Thymus (tissue), 11 donors: ENCODE data around the gene PVALEF. TPM values are rescaled to one million over a fixed set of nuclear protein-coding genes. Genes with fewer than 3 reads are reported as not detected.

Source experiments
- DNase-seq, 9 donors: peaks; one replicate each; pipeline ENCODE4 v3.0.0-alpha.2; 2013; ENCODE audit warnings: low spot score in 9 of 9, low read depth in 6 of 9, missing footprints in 1 of 9
- H3K27ac ChIP-seq, 2 donors: one replicate each; pipeline ENCODE4 v1.5.1; 2013; ENCODE audit warnings: control low read depth in 1 of 2, low read depth in 1 of 2, low read length in 1 of 2, mild to moderate bottlenecking in 1 of 2, moderate library complexity in 1 of 2
- H3K27me3 ChIP-seq, 2 donors: one replicate each; pipeline ENCODE4 v1.5.1; 2013; ENCODE audit warnings: low read length in 1 of 2; ENCODE audit not compliant: control insufficient read depth in 2 of 2, insufficient read depth in 1 of 2
- H3K36me3 ChIP-seq, 2 donors: one replicate each; pipeline ENCODE4 v1.5.1; 2013; ENCODE audit warnings: low read length in 1 of 2, mild to moderate bottlenecking in 1 of 2, moderate library complexity in 1 of 2; ENCODE audit not compliant: control insufficient read depth in 2 of 2, insufficient read depth in 2 of 2
- H3K4me1 ChIP-seq, 2 donors: one replicate each; pipeline ENCODE4 v1.5.1; 2013; ENCODE audit warnings: low read length in 2 of 2; ENCODE audit not compliant: control insufficient read depth in 2 of 2, insufficient read depth in 2 of 2
- H3K4me3 ChIP-seq, 2 donors: one replicate each; pipeline ENCODE4 v1.5.1; 2013; ENCODE audit warnings: low read length in 2 of 2, control low read depth in 1 of 2, mild to moderate bottlenecking in 1 of 2
- H3K9me3 ChIP-seq, 2 donors: one replicate each; pipeline ENCODE4 v1.5.1; 2013; ENCODE audit warnings: low read length in 1 of 2, mild to moderate bottlenecking in 1 of 2; ENCODE audit not compliant: control insufficient read depth in 2 of 2, insufficient read depth in 1 of 2
- WGBS: extraction: QIAGEN DNeasy Blood & Tissue Kit; methylation state at CpG from one replicate; pipeline ENCODE4 v1.1.7; 2013; 5-methylcytosine and 5-hydroxymethylcytosine counted together
- polyA plus RNA-seq: library from polyadenylated mRNA; stranded (reverse); fragments of 200-250 nt; gene quantifications from one replicate; pipeline ENCODE4 v1.2.3, GENCODE V29; 2013
- total RNA-seq: library from RNA; stranded (reverse); fragments of 120-200 nt; gene quantifications from one replicate; pipeline ENCODE4 v1.2.4, GENCODE V29; 2013
- donor health status: healthy.

The PVALEF gene
- total and polyA plus RNA-seq, 2 donors: 0.02 TPM; not detected in 1

- H3K27me3 ChIP-seq: peaks cover 0 to 15% of the 10 kb centered on the region in 2 donors
- H3K9me3 ChIP-seq: no peaks in the 10 kb centered on the region
- no peak for DNase-seq
- H3K36me3 ChIP-seq: peaks cover 6 to 52% of the 10 kb centered on the region in 2 donors
- WGBS: 95% methylated on average over 7 of the region's 7 CpGs
- H3K4me1 ChIP-seq: no peaks in the 10 kb centered on the region
- H3K27ac ChIP-seq: no peak overlapping the region
- no peak overlapping the region for H3K4me3 ChIP-seq
Observed at GRCh38 chr17:81189016-81189415, 23.7 kb downstream of the PVALEF start.

DNA sequence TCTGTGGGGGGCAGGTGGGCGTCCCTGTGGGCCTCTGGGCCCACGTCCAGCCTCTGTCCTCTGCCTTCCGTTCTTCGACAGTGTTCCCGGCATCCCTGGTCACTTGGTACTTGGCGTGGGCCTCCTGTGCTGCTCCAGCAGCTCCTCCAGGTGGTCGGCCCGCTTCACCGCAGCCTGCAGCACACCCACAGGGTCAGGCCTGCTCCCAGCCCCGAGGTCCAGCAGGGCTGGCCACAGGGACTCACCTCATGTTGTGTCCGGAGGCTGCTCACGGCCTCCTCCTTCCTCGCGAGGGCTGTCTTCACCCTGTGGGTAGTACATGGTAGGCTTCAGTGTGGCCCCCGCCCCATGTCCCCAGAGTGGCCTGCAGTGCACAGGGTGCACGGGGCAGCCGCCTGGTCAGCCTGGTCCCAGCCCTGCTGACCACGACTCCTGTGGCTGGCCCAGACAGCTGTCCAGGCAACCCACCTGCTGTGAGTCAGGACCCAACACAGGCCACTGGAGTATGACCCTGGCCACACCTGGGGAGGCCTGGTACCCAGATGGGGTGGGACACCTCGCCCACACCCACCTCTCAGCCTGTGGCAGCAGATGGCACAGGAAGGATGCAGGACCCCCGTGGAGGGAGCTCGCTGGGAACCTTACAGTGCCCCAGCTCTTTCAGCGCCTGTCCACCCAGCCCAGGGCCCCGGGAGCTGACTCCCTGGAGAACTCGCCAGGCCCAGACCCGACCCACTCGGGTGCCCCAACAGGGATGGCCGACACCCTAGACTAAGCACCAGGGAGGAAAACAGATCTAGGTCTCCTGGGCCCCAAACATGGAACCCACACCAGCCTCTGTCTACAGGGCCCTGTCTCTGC, 24.6 kb downstream of the PVALEF start:
- H3K36me3 ChIP-seq: peaks cover 7 to 61% of the 10 kb centered on the region in 2 donors
- H3K4me3 ChIP-seq: no peak overlapping the region
- WGBS: 96% methylated on average over 27 of the region's 27 CpGs
- H3K27ac ChIP-seq: no peak overlapping the region
- H3K4me1 ChIP-seq: no peaks in the 10 kb centered on the region
- H3K27me3 ChIP-seq: peaks cover 0 to 7% of the 10 kb centered on the region in 2 donors
- H3K9me3 ChIP-seq: no peaks in the 10 kb centered on the region
- no peak for DNase-seq

DNA sequence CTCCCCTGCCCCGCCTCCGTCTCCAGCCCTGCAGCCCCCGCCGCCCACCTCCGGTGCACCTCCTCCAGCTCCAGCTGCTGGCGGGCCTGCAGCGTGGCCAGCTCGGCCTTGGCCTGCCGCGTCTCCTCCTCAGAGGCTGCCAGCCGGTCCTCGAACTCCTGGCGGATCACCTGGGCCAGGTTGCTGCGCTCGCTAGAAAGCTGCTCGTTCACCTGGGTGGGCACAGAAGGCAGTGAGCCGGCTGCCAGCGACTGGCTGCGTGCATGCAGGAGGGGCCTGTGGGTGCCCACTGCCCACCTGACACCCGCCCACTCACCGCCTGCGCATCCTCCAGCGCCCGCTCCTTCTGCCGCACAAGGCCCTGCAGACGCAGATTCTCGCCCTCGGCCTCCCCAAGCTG, 25.3 kb downstream of the PVALEF start:
- Histone ChIP-seq H3K4me1 (no peaks in the 10 kb centered on the region), H3K27me3 (peaks cover 0 to 2% of the 10 kb centered on the region in 2 donors), H3K36me3 (peaks cover 14 to 68% of the 10 kb centered on the region in 2 donors), H3K4me3 (no peak overlapping the region), H3K27ac (no peak overlapping the region), H3K9me3 (no peaks in the 10 kb centered on the region)
- DNase-seq: no peak
- 97% methylated on average over 28 of the region's 28 CpGs for WGBS

- H3K27me3 ChIP-seq: peaks cover 0 to under 1% of the 10 kb centered on the region in 2 donors
- no peaks in the 10 kb centered on the region for H3K9me3 ChIP-seq
- no peak overlapping the region for H3K27ac ChIP-seq
- peaks cover 19 to 73% of the 10 kb centered on the region in 2 donors for H3K36me3 ChIP-seq
- H3K4me3 ChIP-seq: no peak overlapping the region
- WGBS: 94% methylated on average over 20 of the region's 20 CpGs
- DNase-seq: no peak
- H3K4me1 ChIP-seq: no peaks in the 10 kb centered on the region
Observed at GRCh38 chr17:81191116-81191515, 25.8 kb downstream of the PVALEF start.

GRCh38 chr17:81191646-81192045, 26.3 kb downstream of the PVALEF start:
- DNase-seq: no peak
- H3K27me3 ChIP-seq: no peaks in the 10 kb centered on the region
- H3K36me3 ChIP-seq: peaks cover 20 to 78% of the 10 kb centered on the region in 2 donors
- no peak overlapping the region for H3K4me3 ChIP-seq
- 92% methylated on average over 14 of the region's 14 CpGs for WGBS
- H3K27ac ChIP-seq: no peak overlapping the region
- no peaks in the 10 kb centered on the region for H3K9me3 ChIP-seq
- no peaks in the 10 kb centered on the region for H3K4me1 ChIP-seq

DNA sequence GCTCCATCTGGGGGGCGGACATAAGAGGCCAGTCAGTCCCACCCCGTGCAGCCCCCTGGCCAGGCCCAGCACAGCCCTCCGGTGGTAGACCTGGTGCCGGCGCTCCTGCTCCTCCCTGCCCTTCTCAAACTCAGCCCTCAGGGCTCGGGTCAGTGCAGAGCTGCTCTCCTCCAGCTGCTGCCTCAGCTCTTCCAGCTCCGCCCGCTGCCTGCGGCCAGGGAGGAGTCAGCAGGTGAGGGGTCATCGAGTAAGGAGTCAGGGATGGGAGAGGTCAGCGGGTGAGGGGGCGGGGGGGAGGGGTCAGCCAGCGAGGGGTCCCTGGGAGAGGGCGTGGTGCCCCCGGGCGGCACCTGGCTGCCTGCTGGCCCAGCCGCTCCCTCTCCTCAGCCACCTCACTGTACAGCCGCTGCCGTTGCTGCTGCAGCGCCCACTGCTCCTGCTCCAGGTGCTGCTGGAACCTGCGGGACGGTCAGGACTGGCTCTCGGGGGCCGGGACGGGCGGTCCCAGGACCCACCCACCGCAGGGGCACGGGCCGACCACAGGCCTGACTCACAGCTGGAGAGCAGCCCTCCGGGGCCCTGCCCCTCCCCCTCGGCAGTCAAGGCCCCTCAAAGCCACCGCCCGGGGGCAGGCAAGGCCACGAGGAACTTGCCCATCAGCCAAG, 27.2 kb downstream of the PVALEF start:
- Histone ChIP-seq H3K27me3 (no peaks in the 10 kb centered on the region), H3K36me3 (peaks cover 20 to 86% of the 10 kb centered on the region in 2 donors), H3K4me3 (no peak overlapping the region), H3K27ac (no peak overlapping the region), H3K9me3 (no peaks in the 10 kb centered on the region), H3K4me1 (no peaks in the 10 kb centered on the region)
- 90% methylated on average over 34 of the region's 34 CpGs for WGBS
- no peak for DNase-seq

DNA sequence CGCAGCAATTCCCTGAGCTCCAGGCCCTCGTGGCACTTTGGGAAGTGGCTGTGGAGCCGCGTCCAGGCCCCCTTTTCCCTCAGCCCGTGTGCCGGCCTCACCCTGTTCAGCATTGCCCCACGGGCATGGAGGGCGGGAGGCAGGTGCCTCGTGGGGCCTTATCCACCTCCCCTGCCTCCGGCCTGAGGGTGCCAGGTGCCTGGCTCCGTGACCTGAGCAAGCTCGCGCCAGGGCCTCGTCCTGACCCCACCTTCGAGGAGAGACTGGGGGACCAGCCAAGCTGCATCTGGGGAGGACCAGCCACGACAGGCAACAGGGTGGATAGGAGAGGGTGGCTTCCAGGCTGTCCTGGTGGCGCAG, 27.7 kb downstream of the PVALEF start:
- 98% methylated on average over 17 of the region's 17 CpGs for WGBS
- no peaks in the 10 kb centered on the region for H3K9me3 ChIP-seq
- no peak overlapping the region for H3K27ac ChIP-seq
- no peak overlapping the region for H3K4me3 ChIP-seq
- peaks cover 24 to 90% of the 10 kb centered on the region in 2 donors for H3K36me3 ChIP-seq
- no peak for DNase-seq
- H3K27me3 ChIP-seq: no peaks in the 10 kb centered on the region
- no peaks in the 10 kb centered on the region for H3K4me1 ChIP-seq

- DNase-seq: no peak
- no peak overlapping the region for H3K4me3 ChIP-seq
- peaks cover 27 to 89% of the 10 kb centered on the region in 2 donors for H3K36me3 ChIP-seq
- H3K4me1 ChIP-seq: no peaks in the 10 kb centered on the region
- H3K9me3 ChIP-seq: no peaks in the 10 kb centered on the region
- H3K27ac ChIP-seq: no peak overlapping the region
- 96% methylated on average over 38 of the region's 38 CpGs for WGBS
- no peaks in the 10 kb centered on the region for H3K27me3 ChIP-seq
Observed at GRCh38 chr17:81193470-81194224, 28.3 kb downstream of the PVALEF start.
